ENCODE results near the gene WWC1. TPM values are rescaled to one million over a fixed set of nuclear protein-coding genes. Genes with fewer than 3 reads are reported as not detected.

WWC1 gene
- total and polyA plus RNA-seq, 2 donors, result 0.66 to 6.0 TPM

DNA sequence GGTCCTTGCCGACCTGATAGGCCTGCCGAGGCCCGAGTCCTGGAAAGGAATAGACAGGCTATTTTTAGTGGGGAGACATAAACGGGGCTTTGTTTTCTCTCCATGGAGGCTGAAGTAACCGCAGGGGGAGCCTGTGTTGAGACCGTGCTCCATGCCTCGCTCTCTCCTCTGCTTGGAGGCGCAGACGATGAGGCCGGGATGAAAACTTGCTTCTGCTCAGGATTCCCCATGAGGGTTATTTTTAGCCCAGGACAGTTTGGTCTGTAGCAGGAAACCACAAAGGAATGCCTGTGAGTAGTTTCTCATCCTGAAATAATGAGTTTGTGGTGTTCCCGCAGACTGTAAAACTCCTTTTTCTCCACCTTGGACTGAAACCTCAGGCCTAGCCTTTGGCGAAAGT is 112.9 kb downstream of the WWC1 start:
- Histone ChIP-seq H3K4me3 (ENCODE audit: low read length in 2 of 2) (no peak overlapping the region), H3K4me1 (ENCODE audit: control insufficient read depth in 2 of 2, insufficient read depth in 2 of 2, low read length in 2 of 2) (peaks cover 0 to 2% of the 10 kb centered on the region in 2 donors), H3K36me3 (ENCODE audit: control insufficient read depth in 2 of 2, insufficient read depth in 2 of 2, low read length in 1 of 2) (no peaks in the 10 kb centered on the region), H3K9me3 (ENCODE audit: control insufficient read depth in 2 of 2, insufficient read depth in 1 of 2, low read length in 1 of 2) (no peaks in the 10 kb centered on the region), H3K27ac (ENCODE audit: low read depth in 1 of 2, low read length in 1 of 2) (no peak overlapping the region), H3K27me3 (ENCODE audit: control insufficient read depth in 2 of 2, insufficient read depth in 1 of 2, low read length in 1 of 2) (no peaks in the 10 kb centered on the region)
- no peak for DNase-seq (ENCODE audit: low read depth in 6 of 9, low spot score in 9 of 9)
- 78% methylated on average over 12 of the region's 12 CpGs for WGBS

GRCh38 chr5:168407211-168407610 is 115.8 kb downstream of the WWC1 start:
- Histone ChIP-seq H3K4me1 (ENCODE audit: control insufficient read depth in 2 of 2, insufficient read depth in 2 of 2, low read length in 2 of 2) (peaks cover 0 to 6% of the 10 kb centered on the region in 2 donors), H3K27ac (ENCODE audit: low read depth in 1 of 2, low read length in 1 of 2) (no peak overlapping the region), H3K9me3 (ENCODE audit: control insufficient read depth in 2 of 2, insufficient read depth in 1 of 2, low read length in 1 of 2) (no peaks in the 10 kb centered on the region), H3K27me3 (ENCODE audit: control insufficient read depth in 2 of 2, insufficient read depth in 1 of 2, low read length in 1 of 2) (no peaks in the 10 kb centered on the region), H3K4me3 (ENCODE audit: low read length in 2 of 2) (no peak overlapping the region), H3K36me3 (ENCODE audit: control insufficient read depth in 2 of 2, insufficient read depth in 2 of 2, low read length in 1 of 2) (no peaks in the 10 kb centered on the region)
- 98% methylated on average over 1 of the region's 1 CpG for WGBS
- DNase-seq (ENCODE audit: low read depth in 6 of 9, low spot score in 9 of 9), result no peak

GRCh38 chr5:168408561-168409305 is 117.3 kb downstream of the WWC1 start:
- DNase-seq (ENCODE audit: low read depth in 6 of 9, low spot score in 9 of 9), result no peak
- H3K4me3 ChIP-seq (ENCODE audit: low read length in 2 of 2), result no peak overlapping the region
- WGBS, result 95% methylated on average over 11 of the region's 11 CpGs
- no peaks in the 10 kb centered on the region for H3K27me3 ChIP-seq (ENCODE audit: control insufficient read depth in 2 of 2, insufficient read depth in 1 of 2, low read length in 1 of 2)
- H3K9me3 ChIP-seq (ENCODE audit: control insufficient read depth in 2 of 2, insufficient read depth in 1 of 2, low read length in 1 of 2), result no peaks in the 10 kb centered on the region
- H3K27ac ChIP-seq (ENCODE audit: low read depth in 1 of 2, low read length in 1 of 2), result no peak overlapping the region
- H3K4me1 ChIP-seq (ENCODE audit: control insufficient read depth in 2 of 2, insufficient read depth in 2 of 2, low read length in 2 of 2), result peaks cover 0 to 6% of the 10 kb centered on the region in 2 donors
- no peaks in the 10 kb centered on the region for H3K36me3 ChIP-seq (ENCODE audit: control insufficient read depth in 2 of 2, insufficient read depth in 2 of 2, low read length in 1 of 2)

- Histone ChIP-seq H3K27me3 (ENCODE audit: control insufficient read depth in 2 of 2, insufficient read depth in 1 of 2, low read length in 1 of 2) (no peaks in the 10 kb centered on the region), H3K9me3 (ENCODE audit: control insufficient read depth in 2 of 2, insufficient read depth in 1 of 2, low read length in 1 of 2) (no peaks in the 10 kb centered on the region), H3K4me3 (ENCODE audit: low read length in 2 of 2) (no peak overlapping the region), H3K27ac (ENCODE audit: low read depth in 1 of 2, low read length in 1 of 2) (no peak overlapping the region), H3K4me1 (ENCODE audit: control insufficient read depth in 2 of 2, insufficient read depth in 2 of 2, low read length in 2 of 2) (peaks cover 0 to 6% of the 10 kb centered on the region in 2 donors), H3K36me3 (ENCODE audit: control insufficient read depth in 2 of 2, insufficient read depth in 2 of 2, low read length in 1 of 2) (no peaks in the 10 kb centered on the region)
- 75% methylated on average over 17 of the region's 17 CpGs for WGBS
- DNase-seq (ENCODE audit: low read depth in 6 of 9, low spot score in 9 of 9), result no peak
Observed at GRCh38 chr5:168409591-168410458, 118.4 kb downstream of the WWC1 start.

DNA sequence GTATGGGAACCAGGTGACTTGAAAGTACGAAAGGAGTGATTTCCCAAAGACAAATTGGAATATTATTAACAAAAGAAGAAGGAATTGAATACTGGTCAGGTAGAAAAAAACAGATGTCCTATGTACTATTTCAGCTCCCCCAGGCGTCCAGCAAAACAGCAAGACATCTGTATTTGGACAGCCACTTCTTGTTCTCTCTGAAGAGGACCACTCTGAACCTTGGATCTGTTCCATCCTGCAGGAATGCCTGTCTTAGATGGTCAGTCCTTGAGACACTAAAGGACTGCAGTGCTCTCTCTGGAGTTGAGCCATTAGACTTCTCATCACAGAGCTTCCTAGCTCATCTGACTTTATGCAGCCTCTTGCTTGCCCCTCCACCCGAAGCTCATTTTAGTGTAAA is 120.4 kb downstream of the WWC1 start:
- no peak for DNase-seq (ENCODE audit: low read depth in 6 of 9, low spot score in 9 of 9)
- Histone ChIP-seq H3K27ac (ENCODE audit: low read depth in 1 of 2, low read length in 1 of 2) (no peak overlapping the region), H3K4me3 (ENCODE audit: low read length in 2 of 2) (no peak overlapping the region), H3K4me1 (ENCODE audit: control insufficient read depth in 2 of 2, insufficient read depth in 2 of 2, low read length in 2 of 2) (peaks cover 0 to 6% of the 10 kb centered on the region in 2 donors), H3K36me3 (ENCODE audit: control insufficient read depth in 2 of 2, insufficient read depth in 2 of 2, low read length in 1 of 2) (no peaks in the 10 kb centered on the region), H3K9me3 (ENCODE audit: control insufficient read depth in 2 of 2, insufficient read depth in 1 of 2, low read length in 1 of 2) (no peaks in the 10 kb centered on the region), H3K27me3 (ENCODE audit: control insufficient read depth in 2 of 2, insufficient read depth in 1 of 2, low read length in 1 of 2) (no peaks in the 10 kb centered on the region)
- WGBS, result 92% methylated on average over 3 of the region's 3 CpGs

DNA sequence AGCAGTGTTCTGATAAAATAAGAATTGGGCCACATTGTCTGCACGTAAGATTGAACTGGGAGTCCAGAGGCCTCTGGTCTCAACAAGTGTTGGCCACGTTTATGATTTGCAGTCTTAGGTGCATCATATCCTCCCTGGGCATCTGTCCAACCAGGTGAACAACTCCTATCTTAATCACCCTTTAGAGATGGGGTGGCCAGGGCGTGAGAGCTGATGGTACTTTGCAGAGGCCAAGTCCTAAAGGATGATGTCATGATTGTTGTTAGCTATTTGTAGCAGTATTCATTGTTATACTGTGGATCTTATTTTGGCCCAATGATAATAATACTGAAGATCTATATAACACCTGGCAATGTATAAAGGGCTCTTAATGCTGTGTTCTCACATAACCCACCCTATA is 121.6 kb downstream of the WWC1 start:
- DNase-seq (ENCODE audit: low read depth in 6 of 9, low spot score in 9 of 9), result no peak
- 93% methylated on average over 3 of the region's 3 CpGs for WGBS
- no peaks in the 10 kb centered on the region for H3K36me3 ChIP-seq (ENCODE audit: control insufficient read depth in 2 of 2, insufficient read depth in 2 of 2, low read length in 1 of 2)

DNA sequence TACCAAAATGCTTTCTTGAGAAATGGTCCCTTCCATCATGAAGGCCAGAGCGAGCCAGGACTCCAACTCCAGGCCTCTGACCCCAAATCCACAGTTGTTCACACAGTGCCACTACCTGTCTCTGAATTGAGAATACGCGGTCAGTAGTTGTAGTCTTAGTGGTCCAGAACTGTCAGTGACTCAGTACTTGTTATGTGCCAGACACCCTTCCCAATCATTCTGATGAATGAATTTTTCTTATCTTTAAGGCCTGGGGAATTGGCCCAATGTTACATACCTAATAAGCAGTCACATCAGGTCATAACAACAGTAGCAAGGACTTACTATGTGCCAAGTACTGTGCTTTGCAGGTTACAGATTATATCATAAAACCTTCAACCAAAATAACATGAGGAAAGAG is 122.2 kb downstream of the WWC1 start:
- H3K4me1 ChIP-seq (ENCODE audit: control insufficient read depth in 2 of 2, insufficient read depth in 2 of 2, low read length in 2 of 2), result peaks cover 0 to 6% of the 10 kb centered on the region in 2 donors
- no peaks in the 10 kb centered on the region for H3K9me3 ChIP-seq (ENCODE audit: control insufficient read depth in 2 of 2, insufficient read depth in 1 of 2, low read length in 1 of 2)
- H3K27me3 ChIP-seq (ENCODE audit: control insufficient read depth in 2 of 2, insufficient read depth in 1 of 2, low read length in 1 of 2), result no peaks in the 10 kb centered on the region
- H3K27ac ChIP-seq (ENCODE audit: low read depth in 1 of 2, low read length in 1 of 2), result no peak overlapping the region
- no peak for DNase-seq (ENCODE audit: low read depth in 6 of 9, low spot score in 9 of 9)
- 97% methylated on average over 3 of the region's 3 CpGs for WGBS
- H3K4me3 ChIP-seq (ENCODE audit: low read length in 2 of 2), result no peak overlapping the region
- no peaks in the 10 kb centered on the region for H3K36me3 ChIP-seq (ENCODE audit: control insufficient read depth in 2 of 2, insufficient read depth in 2 of 2, low read length in 1 of 2)

More for the DNA sequence above, 121.6 kb downstream of the WWC1 start:
- Histone ChIP-seq H3K27me3 (ENCODE audit: control insufficient read depth in 2 of 2, insufficient read depth in 1 of 2, low read length in 1 of 2) (no peaks in the 10 kb centered on the region), H3K4me3 (ENCODE audit: low read length in 2 of 2) (no peak overlapping the region), H3K4me1 (ENCODE audit: control insufficient read depth in 2 of 2, insufficient read depth in 2 of 2, low read length in 2 of 2) (peaks cover 0 to 6% of the 10 kb centered on the region in 2 donors), H3K27ac (ENCODE audit: low read depth in 1 of 2, low read length in 1 of 2) (no peak overlapping the region), H3K9me3 (ENCODE audit: control insufficient read depth in 2 of 2, insufficient read depth in 1 of 2, low read length in 1 of 2) (no peaks in the 10 kb centered on the region)

- no peak for DNase-seq (ENCODE audit: low read depth in 6 of 9, low spot score in 9 of 9)
- no peaks in the 10 kb centered on the region for H3K36me3 ChIP-seq (ENCODE audit: control insufficient read depth in 2 of 2, insufficient read depth in 2 of 2, low read length in 1 of 2)
- no peaks in the 10 kb centered on the region for H3K4me1 ChIP-seq (ENCODE audit: control insufficient read depth in 2 of 2, insufficient read depth in 2 of 2, low read length in 2 of 2)
- H3K9me3 ChIP-seq (ENCODE audit: control insufficient read depth in 2 of 2, insufficient read depth in 1 of 2, low read length in 1 of 2), result no peaks in the 10 kb centered on the region
- no peak overlapping the region for H3K27ac ChIP-seq (ENCODE audit: low read depth in 1 of 2, low read length in 1 of 2)
- no peak overlapping the region for H3K4me3 ChIP-seq (ENCODE audit: low read length in 2 of 2)
- no peaks in the 10 kb centered on the region for H3K27me3 ChIP-seq (ENCODE audit: control insufficient read depth in 2 of 2, insufficient read depth in 1 of 2, low read length in 1 of 2)
- WGBS, result 95% methylated on average over 4 of the region's 4 CpGs
Observed at GRCh38 chr5:168415401-168415800, 124.0 kb downstream of the WWC1 start.

DNA sequence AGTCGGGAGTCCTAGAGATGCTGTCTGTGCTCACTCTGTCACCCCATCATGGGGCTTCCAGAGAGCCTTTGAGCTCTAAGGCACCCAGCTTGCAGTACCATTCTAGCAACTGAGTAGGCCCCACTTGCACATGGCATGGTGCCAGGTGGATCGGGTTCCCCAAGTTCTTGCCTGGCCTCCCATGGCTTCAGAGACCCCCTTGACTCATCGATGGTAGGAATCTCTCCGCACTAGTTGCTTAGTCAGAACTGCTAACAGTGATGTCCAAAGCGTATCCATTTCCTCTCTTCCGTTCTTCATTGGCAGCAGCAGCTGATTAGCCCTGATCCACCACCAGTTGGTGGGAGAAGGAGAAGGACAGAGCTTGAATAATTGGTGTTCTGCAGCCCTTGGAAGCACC is 124.5 kb downstream of the WWC1 start:
- Histone ChIP-seq H3K4me1 (ENCODE audit: control insufficient read depth in 2 of 2, insufficient read depth in 2 of 2, low read length in 2 of 2) (no peaks in the 10 kb centered on the region), H3K27me3 (ENCODE audit: control insufficient read depth in 2 of 2, insufficient read depth in 1 of 2, low read length in 1 of 2) (no peaks in the 10 kb centered on the region), H3K4me3 (ENCODE audit: low read length in 2 of 2) (no peak overlapping the region), H3K36me3 (ENCODE audit: control insufficient read depth in 2 of 2, insufficient read depth in 2 of 2, low read length in 1 of 2) (no peaks in the 10 kb centered on the region), H3K27ac (ENCODE audit: low read depth in 1 of 2, low read length in 1 of 2) (no peak overlapping the region), H3K9me3 (ENCODE audit: control insufficient read depth in 2 of 2, insufficient read depth in 1 of 2, low read length in 1 of 2) (no peaks in the 10 kb centered on the region)
- DNase-seq (ENCODE audit: low read depth in 6 of 9, low spot score in 9 of 9), result no peak
- WGBS, result 82% methylated on average over 6 of the region's 6 CpGs

Measured in thymus (tissue), 11 donors.